Liver (tissue), 9 donors: ENCODE results near the gene ATP2A1. TPM values are rescaled to one million over a fixed set of nuclear protein-coding genes. Genes with fewer than 3 reads are reported as not detected.

Experiments
- DNase-seq: peaks from one replicate; pipeline ENCODE4 v3.0.0-alpha.2; 2017; ENCODE audit warnings: low spot score
- H3K27ac ChIP-seq, 2 donors: one replicate each; pipeline ENCODE4 v1.7.0; 2013; ENCODE audit warnings: inconsistent platforms in 2 of 2, low read length in 2 of 2, control low read depth in 1 of 2, low read depth in 1 of 2, mild to moderate bottlenecking in 1 of 2
- H3K27me3 ChIP-seq, 4 donors: one replicate each; pipeline versions ENCODE4 v1.6.1 to v1.7.0; 2013; ENCODE audit warnings: low read length in 3 of 4, inconsistent platforms in 1 of 4, mild to moderate bottlenecking in 1 of 4, moderate library complexity in 1 of 4; ENCODE audit not compliant: control insufficient read depth in 4 of 4, insufficient read depth in 4 of 4
- H3K36me3 ChIP-seq, 4 donors: one replicate each; pipeline versions ENCODE4 v1.6.1 to v1.7.0; 2013; ENCODE audit warnings: low read length in 3 of 4, mild to moderate bottlenecking in 3 of 4, low read depth in 1 of 4, moderate library complexity in 1 of 4; ENCODE audit not compliant: control insufficient read depth in 4 of 4, insufficient read depth in 3 of 4
- H3K4me1 ChIP-seq, 4 donors: one replicate each; pipeline versions ENCODE4 v1.6.1 to v1.7.0; 2013; ENCODE audit warnings: low read length in 3 of 4, mild to moderate bottlenecking in 3 of 4, moderate library complexity in 1 of 4; ENCODE audit not compliant: control insufficient read depth in 4 of 4, insufficient read depth in 4 of 4
- H3K4me3 ChIP-seq, 3 donors: one replicate each; pipeline versions ENCODE4 v1.6.1 to v1.7.0; 2013; ENCODE audit warnings: low read length in 3 of 3, control low read depth in 1 of 3, low read depth in 1 of 3, mild to moderate bottlenecking in 1 of 3
- H3K9ac ChIP-seq, 2 donors: one replicate each; pipeline ENCODE4 v1.7.0; 2013; ENCODE audit warnings: low read length in 2 of 2, mild to moderate bottlenecking in 2 of 2, moderate library complexity in 2 of 2, control low read depth in 1 of 2, low read depth in 1 of 2
- H3K9me3 ChIP-seq, 4 donors: one replicate each; pipeline versions ENCODE4 v1.6.1 to v1.7.0; 2013; ENCODE audit warnings: low read length in 3 of 4; ENCODE audit not compliant: control insufficient read depth in 4 of 4
- ATF3 ChIP-seq: IDR thresholded peaks from 2 replicates; pipeline ENCODE4 v1.6.1; 2016; ENCODE audit warnings: antibody characterized with exemption
- CTCF ChIP-seq: fragments of 150-350 bp; IDR thresholded peaks from 2 replicates; pipeline ENCODE4 v1.5.1; 2017; ENCODE audit warnings: improper control_type of control experiment, low read depth, low read length; ENCODE audit not compliant: missing input control
- EGR1 ChIP-seq, 2 donors: IDR thresholded peaks; 2 replicates each; pipeline ENCODE4 v1.6.1; 2016 to 2018; ENCODE audit warnings: antibody characterized with exemption in 2 of 2, low read depth in 2 of 2
- FOXA1 ChIP-seq: IDR thresholded peaks from 2 replicates; pipeline ENCODE4 v1.6.1; 2016; ENCODE audit warnings: antibody characterized with exemption
- FOXA2 ChIP-seq: IDR thresholded peaks from 2 replicates; pipeline ENCODE4 v1.6.1; 2016; ENCODE audit warnings: antibody characterized with exemption
- GABPA ChIP-seq, 2 donors: IDR thresholded peaks in 1 of 2; conservative IDR thresholded peaks in 1 of 2; 2 replicates each; pipeline ENCODE4 v1.6.1; 2016; ENCODE audit warnings: antibody characterized with exemption in 2 of 2, mild to moderate bottlenecking in 1 of 2, moderate library complexity in 1 of 2
- HNF4A ChIP-seq, 2 donors: conservative IDR thresholded peaks; 2 replicates each; pipeline ENCODE4 v1.6.1; 2016; ENCODE audit warnings: antibody characterized with exemption in 2 of 2, mild to moderate bottlenecking in 2 of 2
- HNF4G ChIP-seq: IDR thresholded peaks from 2 replicates; pipeline ENCODE4 v1.6.1; 2016; ENCODE audit warnings: antibody characterized with exemption
- JUND ChIP-seq, 2 donors: IDR thresholded peaks; 2 replicates each; pipeline ENCODE4 v1.6.1; 2016; ENCODE audit warnings: antibody characterized with exemption in 2 of 2
- MAX ChIP-seq: IDR thresholded peaks from 2 replicates; pipeline ENCODE4 v1.6.1; 2016; ENCODE audit warnings: antibody characterized with exemption
- NR2F2 ChIP-seq: IDR thresholded peaks from 2 replicates; pipeline ENCODE4 v1.6.1; 2016; ENCODE audit warnings: antibody characterized with exemption
- RAD21 ChIP-seq, 2 donors: IDR thresholded peaks; 2 replicates each; pipeline ENCODE4 v1.6.1; 2016; ENCODE audit warnings: antibody characterized with exemption in 2 of 2, mild to moderate bottlenecking in 2 of 2
- REST ChIP-seq: IDR thresholded peaks from 2 replicates; pipeline ENCODE4 v1.6.1; 2016; ENCODE audit warnings: antibody characterized with exemption, mild to moderate bottlenecking
- RXRA ChIP-seq, 2 donors: IDR thresholded peaks; 2 replicates each; pipeline ENCODE4 v1.6.1; 2017 to 2018; ENCODE audit warnings: antibody characterized with exemption in 2 of 2, mild to moderate bottlenecking in 1 of 2
- SP1 ChIP-seq: IDR thresholded peaks from 2 replicates; pipeline ENCODE4 v1.6.1; 2018; ENCODE audit warnings: antibody characterized with exemption, mild to moderate bottlenecking
- YY1 ChIP-seq: IDR thresholded peaks from 2 replicates; pipeline ENCODE4 v1.6.1; 2016; ENCODE audit warnings: antibody characterized with exemption, mild to moderate bottlenecking
- WGBS: extraction: QIAGEN DNeasy Blood & Tissue Kit; methylation state at CpG from one replicate; pipeline ENCODE4 v1.1.7; 2013; 5-methylcytosine and 5-hydroxymethylcytosine counted together
- polyA plus RNA-seq, 2 donors: library from polyadenylated mRNA; stranded (reverse) in 1 of 2; unstranded in 1 of 2; fragments of 200-250 nt in 1 of 2; fragments of >200 nt in 1 of 2; fragmentation: Nextera tagmentation in 1 of 2; extraction: Ambion mirVana in 1 of 2; gene quantifications; one replicate each; pipeline versions ENCODE4 v1.2.1 to v1.2.3, GENCODE V29; 2013 to 2015
- total RNA-seq, 2 donors: library from RNA; depleted of rRNA; stranded (reverse); fragments of >200 nt; gene quantifications; one replicate each; pipeline ENCODE4 v1.2.3, GENCODE V29; 2014
- donor health status: healthy.
- donor health status: healthy.
- donor health status: healthy.
- donor health status: healthy.
- donor health status: healthy.

The ATP2A1 gene
- total and polyA plus RNA-seq, 4 donors = 0.07 to 0.23 (median 0.13) TPM

- H3K36me3 ChIP-seq = peaks cover 9 to 31% (median 19%) of the 10 kb centered on the region in 4 donors
- H3K27ac ChIP-seq = no peak overlapping the region
- TF ChIP-seq HNF4A (conservative IDR thresholded peaks at IDR 0.05) (no peak), FOXA2 (no peak), EGR1 (IDR thresholded peaks at IDR 0.05; ENCODE audit: low read depth in 2 of 2) (no peak), REST (no peak), SP1 (no peak), MAX (no peak), RAD21 (IDR thresholded peaks at IDR 0.05) (no peak), JUND (IDR thresholded peaks at IDR 0.05) (no peak)
- peaks cover 0 to 20% (median 17%) of the 10 kb centered on the region in 4 donors for H3K4me1 ChIP-seq
- DNase-seq = no peak
- H3K9me3 ChIP-seq = no peaks in the 10 kb centered on the region
- 53% methylated on average over 32 of the region's 32 CpGs for WGBS
- H3K27me3 ChIP-seq = no peaks in the 10 kb centered on the region
- no peak overlapping the region for H3K9ac ChIP-seq
- no peak overlapping the region for H3K4me3 ChIP-seq
Measured at GRCh38 chr16:28865722-28866453, 12.4 kb upstream of the ATP2A1 start.

GRCh38 chr16:28866454-28866804 lies 11.9 kb upstream of the ATP2A1 start:
- Histone ChIP-seq H3K36me3 (peaks cover 11 to 36% (median 23%) of the 10 kb centered on the region in 4 donors), H3K4me3 (no peak overlapping the region), H3K27ac (no peak overlapping the region), H3K27me3 (no peaks in the 10 kb centered on the region), H3K9me3 (no peaks in the 10 kb centered on the region), H3K4me1 (peaks cover 0 to 20% (median 17%) of the 10 kb centered on the region in 4 donors), H3K9ac (no peak overlapping the region)
- 88% methylated on average over 17 of the region's 17 CpGs for WGBS
- no peak for DNase-seq
- no peak for TF ChIP-seq YY1
- TF ChIP-seq HNF4A (conservative IDR thresholded peaks at IDR 0.05) = no peak
- TF ChIP-seq SP1 = no peak
- TF ChIP-seq MAX = no peak
- no peak for TF ChIP-seq RXRA (IDR thresholded peaks at IDR 0.05)
- TF ChIP-seq EGR1 (IDR thresholded peaks at IDR 0.05; ENCODE audit: low read depth in 2 of 2) = no peak
- no peak for TF ChIP-seq RAD21 (IDR thresholded peaks at IDR 0.05)

- Histone ChIP-seq H3K27ac (no peak overlapping the region), H3K36me3 (peaks cover 12 to 44% (median 25%) of the 10 kb centered on the region in 4 donors), H3K9me3 (no peaks in the 10 kb centered on the region), H3K9ac (no peak overlapping the region), H3K27me3 (no peaks in the 10 kb centered on the region), H3K4me1 (peaks cover 0 to 20% (median 17%) of the 10 kb centered on the region in 4 donors), H3K4me3 (no peak overlapping the region)
- no peak for TF ChIP-seq NR2F2
- no peak for TF ChIP-seq SP1
- TF ChIP-seq JUND (IDR thresholded peaks at IDR 0.05) = no peak
- no peak for TF ChIP-seq RXRA (IDR thresholded peaks at IDR 0.05)
- no peak for TF ChIP-seq ATF3
- no peak for TF ChIP-seq FOXA1
- TF ChIP-seq CTCF = no peak
- no peak for TF ChIP-seq FOXA2
- TF ChIP-seq REST = no peak
- no peak for TF ChIP-seq MAX
- TF ChIP-seq HNF4G = no peak
- no peak for TF ChIP-seq EGR1 (IDR thresholded peaks at IDR 0.05; ENCODE audit: low read depth in 2 of 2)
- no peak for TF ChIP-seq HNF4A (conservative IDR thresholded peaks at IDR 0.05)
- no peak for TF ChIP-seq GABPA (IDR thresholded peaks at IDR 0.05 in 1 of 2, conservative IDR thresholded peaks at IDR 0.05 in 1 of 2)
- 93% methylated on average over 13 of the region's 13 CpGs for WGBS
- no peak for DNase-seq
Measured at GRCh38 chr16:28867241-28867640, 11.0 kb upstream of the ATP2A1 start.
